ENCODE measurements around the gene JAG2.

Gene JAG2

GRCh38 chr14:105197211-105197641, 28.6 kb upstream of the JAG2 start:
- Histone ChIP-seq H3K9me3 (ENCODE audit: control insufficient read depth in 5 of 5, low read length in 5 of 5) (no peaks in the 10 kb centered on the region), H3K27ac (ENCODE audit: low read depth, low read length) (peak overlapping the region; percentile 57), H3K36me3 (ENCODE audit: control insufficient read depth in 5 of 5, insufficient read depth in 5 of 5, low read length in 5 of 5) (no peaks in the 10 kb centered on the region), H3K9ac (ENCODE audit: low read length in 5 of 5) (no peak overlapping the region), H3K27me3 (ENCODE audit: control insufficient read depth in 5 of 5, insufficient read depth in 4 of 5, low read length in 5 of 5) (peaks cover 40 to 60% (median 56%) of the 10 kb centered on the region in 5 donors), H3K4me3 (ENCODE audit: low read depth in 1 of 5, low read length in 5 of 5) (no peak overlapping the region), H3K4me1 (ENCODE audit: control insufficient read depth in 5 of 5, insufficient read depth in 5 of 5, low read length in 5 of 5) (peaks cover 3 to 87% (median 73%) of the 10 kb centered on the region in 5 donors)

- Histone ChIP-seq H3K9ac (ENCODE audit: low read length in 5 of 5) (peak overlapping the region in 1 of 5 donors; percentile 56), H3K27ac (ENCODE audit: low read depth, low read length) (peak overlapping the region; percentile 57), H3K4me3 (ENCODE audit: low read depth in 1 of 5, low read length in 5 of 5) (peak overlapping the region in 1 of 5 donors; percentile 34), H3K36me3 (ENCODE audit: control insufficient read depth in 5 of 5, insufficient read depth in 5 of 5, low read length in 5 of 5) (no peaks in the 10 kb centered on the region), H3K27me3 (ENCODE audit: control insufficient read depth in 5 of 5, insufficient read depth in 4 of 5, low read length in 5 of 5) (peaks cover 43 to 61% (median 54%) of the 10 kb centered on the region in 5 donors), H3K4me1 (ENCODE audit: control insufficient read depth in 5 of 5, insufficient read depth in 5 of 5, low read length in 5 of 5) (peaks cover 3 to 79% (median 65%) of the 10 kb centered on the region in 5 donors), H3K9me3 (ENCODE audit: control insufficient read depth in 5 of 5, low read length in 5 of 5) (no peaks in the 10 kb centered on the region)
Measured at GRCh38 chr14:105196265-105196960, 27.8 kb upstream of the JAG2 start.

GRCh38 chr14:105195522-105196264, 27.1 kb upstream of the JAG2 start:
- Histone ChIP-seq H3K9ac (ENCODE audit: low read length in 5 of 5) (peak overlapping the region in 1 of 5 donors; percentile 56), H3K27me3 (ENCODE audit: control insufficient read depth in 5 of 5, insufficient read depth in 4 of 5, low read length in 5 of 5) (peaks cover 38 to 65% (median 56%) of the 10 kb centered on the region in 5 donors), H3K36me3 (ENCODE audit: control insufficient read depth in 5 of 5, insufficient read depth in 5 of 5, low read length in 5 of 5) (no peaks in the 10 kb centered on the region), H3K4me1 (ENCODE audit: control insufficient read depth in 5 of 5, insufficient read depth in 5 of 5, low read length in 5 of 5) (peaks cover 3 to 74% (median 62%) of the 10 kb centered on the region in 5 donors), H3K9me3 (ENCODE audit: control insufficient read depth in 5 of 5, low read length in 5 of 5) (no peaks in the 10 kb centered on the region), H3K27ac (ENCODE audit: low read depth, low read length) (peak overlapping the region; percentile 57), H3K4me3 (ENCODE audit: low read depth in 1 of 5, low read length in 5 of 5) (no peak overlapping the region)

- H3K27ac ChIP-seq (ENCODE audit: low read depth, low read length): no peak overlapping the region
- H3K9ac ChIP-seq (ENCODE audit: low read length in 5 of 5): no peak overlapping the region
- no peaks in the 10 kb centered on the region for H3K36me3 ChIP-seq (ENCODE audit: control insufficient read depth in 5 of 5, insufficient read depth in 5 of 5, low read length in 5 of 5)
- no peaks in the 10 kb centered on the region for H3K9me3 ChIP-seq (ENCODE audit: control insufficient read depth in 5 of 5, low read length in 5 of 5)
- H3K27me3 ChIP-seq (ENCODE audit: control insufficient read depth in 5 of 5, insufficient read depth in 4 of 5, low read length in 5 of 5): peaks cover 35 to 62% (median 52%) of the 10 kb centered on the region in 5 donors
- H3K4me3 ChIP-seq (ENCODE audit: low read depth in 1 of 5, low read length in 5 of 5): no peak overlapping the region
- H3K4me1 ChIP-seq (ENCODE audit: control insufficient read depth in 5 of 5, insufficient read depth in 5 of 5, low read length in 5 of 5): peaks cover 3 to 74% (median 62%) of the 10 kb centered on the region in 5 donors
Measured at GRCh38 chr14:105195051-105195450, 26.5 kb upstream of the JAG2 start.

- H3K4me1 ChIP-seq (ENCODE audit: control insufficient read depth in 5 of 5, insufficient read depth in 5 of 5, low read length in 5 of 5): peaks cover 3 to 66% (median 58%) of the 10 kb centered on the region in 5 donors
- H3K27ac ChIP-seq (ENCODE audit: low read depth, low read length): peak overlapping the region; percentile 16
- H3K27me3 ChIP-seq (ENCODE audit: control insufficient read depth in 5 of 5, insufficient read depth in 4 of 5, low read length in 5 of 5): peaks cover 34 to 61% (median 52%) of the 10 kb centered on the region in 5 donors
Measured at GRCh38 chr14:105193916-105194782, 25.6 kb upstream of the JAG2 start.

GRCh38 chr14:105192866-105193731, 24.5 kb upstream of the JAG2 start:
- H3K27ac ChIP-seq (ENCODE audit: low read depth, low read length): peak overlapping the region; percentile 16
- peaks cover 29 to 57% (median 47%) of the 10 kb centered on the region in 5 donors for H3K27me3 ChIP-seq (ENCODE audit: control insufficient read depth in 5 of 5, insufficient read depth in 4 of 5, low read length in 5 of 5)
- H3K4me3 ChIP-seq (ENCODE audit: low read depth in 1 of 5, low read length in 5 of 5): no peak overlapping the region
- no peaks in the 10 kb centered on the region for H3K36me3 ChIP-seq (ENCODE audit: control insufficient read depth in 5 of 5, insufficient read depth in 5 of 5, low read length in 5 of 5)
- peaks cover 0 to 3% (median 0%) of the 10 kb centered on the region in 5 donors for H3K9me3 ChIP-seq (ENCODE audit: control insufficient read depth in 5 of 5, low read length in 5 of 5)
- H3K9ac ChIP-seq (ENCODE audit: low read length in 5 of 5): no peak overlapping the region
- peaks cover 3 to 55% (median 48%) of the 10 kb centered on the region in 5 donors for H3K4me1 ChIP-seq (ENCODE audit: control insufficient read depth in 5 of 5, insufficient read depth in 5 of 5, low read length in 5 of 5)

More at GRCh38 chr14:105193916-105194782, 25.6 kb upstream of the JAG2 start:
- Histone ChIP-seq H3K36me3 (ENCODE audit: control insufficient read depth in 5 of 5, insufficient read depth in 5 of 5, low read length in 5 of 5) (no peaks in the 10 kb centered on the region), H3K9me3 (ENCODE audit: control insufficient read depth in 5 of 5, low read length in 5 of 5) (no peaks in the 10 kb centered on the region), H3K9ac (ENCODE audit: low read length in 5 of 5) (no peak overlapping the region), H3K4me3 (ENCODE audit: low read depth in 1 of 5, low read length in 5 of 5) (no peak overlapping the region)

- H3K4me3 ChIP-seq (ENCODE audit: low read depth in 1 of 5, low read length in 5 of 5): no peak overlapping the region
- H3K36me3 ChIP-seq (ENCODE audit: control insufficient read depth in 5 of 5, insufficient read depth in 5 of 5, low read length in 5 of 5): no peaks in the 10 kb centered on the region
- H3K4me1 ChIP-seq (ENCODE audit: control insufficient read depth in 5 of 5, insufficient read depth in 5 of 5, low read length in 5 of 5): peaks cover 0 to 9% (median 5%) of the 10 kb centered on the region in 5 donors
- H3K27me3 ChIP-seq (ENCODE audit: control insufficient read depth in 5 of 5, insufficient read depth in 4 of 5, low read length in 5 of 5): peaks cover 3 to 26% (median 18%) of the 10 kb centered on the region in 5 donors
- no peak overlapping the region for H3K27ac ChIP-seq (ENCODE audit: low read depth, low read length)
- H3K9ac ChIP-seq (ENCODE audit: low read length in 5 of 5): no peak overlapping the region
- H3K9me3 ChIP-seq (ENCODE audit: control insufficient read depth in 5 of 5, low read length in 5 of 5): peaks cover 0 to 7% (median 0%) of the 10 kb centered on the region in 5 donors
Measured at GRCh38 chr14:105187935-105188524, 19.5 kb upstream of the JAG2 start.

GRCh38 chr14:105187116-105187515, 18.5 kb upstream of the JAG2 start:
- Histone ChIP-seq H3K27me3 (ENCODE audit: control insufficient read depth in 5 of 5, insufficient read depth in 4 of 5, low read length in 5 of 5) (peaks cover 0 to 23% (median 14%) of the 10 kb centered on the region in 5 donors), H3K9me3 (ENCODE audit: control insufficient read depth in 5 of 5, low read length in 5 of 5) (peaks cover 0 to 7% (median 0%) of the 10 kb centered on the region in 5 donors), H3K9ac (ENCODE audit: low read length in 5 of 5) (no peak overlapping the region), H3K4me3 (ENCODE audit: low read depth in 1 of 5, low read length in 5 of 5) (no peak overlapping the region), H3K36me3 (ENCODE audit: control insufficient read depth in 5 of 5, insufficient read depth in 5 of 5, low read length in 5 of 5) (no peaks in the 10 kb centered on the region), H3K4me1 (ENCODE audit: control insufficient read depth in 5 of 5, insufficient read depth in 5 of 5, low read length in 5 of 5) (peaks cover 0 to 13% (median 7%) of the 10 kb centered on the region in 5 donors), H3K27ac (ENCODE audit: low read depth, low read length) (no peak overlapping the region)

Measured in subcutaneous abdominal adipose tissue (tissue), 5 donors.